ENCODE data around the gene CLSTN1. TPM values are rescaled to one million over a fixed set of nuclear protein-coding genes. Genes with fewer than 3 reads are reported as not detected.

Gene CLSTN1
- polyA plus RNA-seq, 1 of the 3 experiments (the other 2 are of a cell fraction): 59.6 TPM

- Histone ChIP-seq H3F3A (replicated peaks; ENCODE audit: insufficient read depth) (peaks cover 20% of the 10 kb centered on the region), H3K36me3 (replicated peaks in 1 of 2; ENCODE audit: control insufficient read depth in 1 of 2, insufficient read depth in 2 of 2, low read length in 1 of 2) (no peaks in the 10 kb centered on the region), H3K27ac (ENCODE audit: low read depth in 2 of 2, low read length in 1 of 2) (no peak overlapping the region; a peak in 1 of 4 replicates), H3K9me2 (no peaks in the 10 kb centered on the region), H3K9me3 (no peaks in the 10 kb centered on the region), H3K4me1 (ENCODE audit: control insufficient read depth in 1 of 2, insufficient read depth in 2 of 2, low read depth in 1 of 2, low read length in 1 of 2) (peaks cover 0 to 18% of the 10 kb centered on the region in 2 experiments; a peak in 2 of 4 replicates), H3K79me2 (ENCODE audit: insufficient read depth) (peaks cover 3% of the 10 kb centered on the region; the same call in 1 of the 2 replicates), H4K20me1 (ENCODE audit: insufficient read depth) (no peaks in the 10 kb centered on the region), H3K4me2 (peak overlapping the region; percentile 78), H3K9ac (peak overlapping the region; percentile 46; the same call in 1 of the 2 replicates), H3K4me3 (ENCODE audit: low read depth in 2 of 2, low read length in 1 of 2) (peak overlapping the region; percentile 63), H2AFZ (ENCODE audit: low read depth) (peak overlapping the region; percentile 68; the same call in 1 of the 2 replicates), H3K27me3 (ENCODE audit: insufficient read depth) (no peaks in the 10 kb centered on the region)
- no peak for TF ChIP-seq ELF1 (IDR thresholded peaks at IDR 0.05)
- no peak for TF ChIP-seq USF2 (IDR thresholded peaks at IDR 0.05; ENCODE audit: borderline replicate concordance, low read depth, low read length)
- TF ChIP-seq GATA2 (CRISPR knock-in tag; IDR thresholded peaks at IDR 0.05): no peak
- TF ChIP-seq ZBTB33 (IDR thresholded peaks at IDR 0.05; ENCODE audit: borderline replicate concordance, low read depth): no peak
- no peak for TF ChIP-seq IRF3 (IDR thresholded peaks at IDR 0.05; ENCODE audit: low read depth, low read length)
- no peak for TF ChIP-seq GABPA (IDR thresholded peaks at IDR 0.05; ENCODE audit: low read depth)
- no peak for TF ChIP-seq TCF12 (IDR thresholded peaks at IDR 0.05)
- TF ChIP-seq EZH2phosphoT487 (IDR thresholded peaks at IDR 0.05; ENCODE audit: borderline replicate concordance, low read depth): no peak
- TF ChIP-seq FOSL2 (IDR thresholded peaks at IDR 0.05; ENCODE audit: borderline replicate concordance, low read depth): no peak
- TF ChIP-seq POLR2AphosphoS5 (IDR thresholded peaks at IDR 0.05; ENCODE audit: low read depth, low read length): no peak
- no peak for TF ChIP-seq MEF2A (IDR thresholded peaks at IDR 0.05; ENCODE audit: borderline replicate concordance, low read depth)
- no peak for TF ChIP-seq RFX5 (IDR thresholded peaks at IDR 0.05; ENCODE audit: low read length)
- no peak for TF ChIP-seq MXI1 (IDR thresholded peaks at IDR 0.05; ENCODE audit: low read depth, low read length)
- TF ChIP-seq CTCF (IDR thresholded peaks at IDR 0.05): no peak
- no peak for TF ChIP-seq JUND (IDR thresholded peaks at IDR 0.05)
- TF ChIP-seq FOXM1 (IDR thresholded peaks at IDR 0.05; ENCODE audit: low read depth): no peak
- TF ChIP-seq YY1 (IDR thresholded peaks at IDR 0.05; ENCODE audit: low read depth): no peak
- TF ChIP-seq NRF1 (IDR thresholded peaks at IDR 0.05; ENCODE audit: low read depth, low read length): no peak
- TF ChIP-seq REST (IDR thresholded peaks at IDR 0.05; ENCODE audit: low read depth, low read length): no peak
- WGBS (ENCODE audit: low lambda C conversion rate): 18% methylated on average over 12 of the region's 34 CpGs
- POLR2A ChIA-PET: interaction anchor here (1.2 kb wide), 1 partner anchor 105 kb away, joined by 3 read pairs; no protein-coding TSS in a partner anchor
- CTCF ChIA-PET: interaction anchor here (0.5 to 1.6 kb wide), 5 partner anchors 11 to 349 kb away, joined by 3 to 12 read pairs (median 3); no protein-coding TSS in a partner anchor
- peak; percentile 70 for DNase-seq
Measured at GRCh38 chr1:9687874-9688582, 135.7 kb downstream of the CLSTN1 start.

All from SK-N-SH (cell line).